K562 (cell line): ENCODE results near the gene OST4. TPM values are rescaled to one million over a fixed set of nuclear protein-coding genes. Genes with fewer than 3 reads are reported as not detected.

Experiments used
- CAMTA2 ChIP-seq: fragments of 250-450 bp; sonication (Bioruptor Pico); conservative IDR thresholded peaks from 2 replicates; pipeline ENCODE4 v1.5.1; 2022
- CBX3 ChIP-seq, 2 experiments: IDR thresholded peaks; 1 replicate in 1 of 2; 2 replicates in 1 of 2; pipeline ENCODE4 v1.6.1; 2012; ENCODE audit warnings: inconsistent platforms in 2 of 2, low read length in 2 of 2, borderline replicate concordance in 1 of 2, control low read depth in 1 of 2
- IRF2 ChIP-seq: sonication (generic); formaldehyde crosslinking; IDR thresholded peaks from 2 replicates; pipeline ENCODE4 v1.8.1; 2022; ENCODE audit warnings: mild to moderate bottlenecking, missing genetic modification reagents
- JUN ChIP-seq, 2 experiments: sonication (generic) in 1 of 2; formaldehyde crosslinking in 1 of 2; IDR thresholded peaks; 2 replicates each; pipeline versions ENCODE4 v1.6.1 to v1.8.0; 2012 to 2022; ENCODE audit warnings: borderline replicate concordance in 2 of 2, mild to moderate bottlenecking in 2 of 2, improper control_type of control experiment in 1 of 2, low read depth in 1 of 2, low read length in 1 of 2, missing genetic modification reagents in 1 of 2
- NFXL1 ChIP-seq: fragments of 450-650 bp; formaldehyde crosslinking; IDR thresholded peaks from 2 replicates; pipeline ENCODE4 v1.4.0; 2021; ENCODE audit warnings: mild to moderate bottlenecking
- RBM15 ChIP-seq: fragments of 200-400 bp; formaldehyde crosslinking; IDR thresholded peaks from 2 replicates; pipeline ENCODE4 v1.6.1; 2018; ENCODE audit warnings: mild to moderate bottlenecking, low read length, moderate library complexity; ENCODE audit not compliant: insufficient read depth
- SIN3A ChIP-seq, 2 experiments: fragments of 150-350 bp in 1 of 2; IDR thresholded peaks; 2 replicates each; pipeline ENCODE4 v1.6.1; 2011 to 2016; ENCODE audit warnings: borderline replicate concordance in 2 of 2, low read depth in 2 of 2, low read length in 2 of 2, mild to moderate bottlenecking in 2 of 2, moderate library complexity in 2 of 2; ENCODE audit not compliant: control insufficient read depth in 1 of 2
- SIN3B ChIP-seq: fragments of 450-650 bp; IDR thresholded peaks from 2 replicates; pipeline ENCODE4 v1.6.1; 2017; ENCODE audit warnings: low read depth, mild to moderate bottlenecking, moderate library complexity
- SMARCE1 ChIP-seq: fragments of 450-650 bp; IDR thresholded peaks from 2 replicates; pipeline ENCODE4 v1.7.1; 2016; ENCODE audit warnings: mild to moderate bottlenecking
- SP1 ChIP-seq: sonication (generic); formaldehyde crosslinking; IDR thresholded peaks from 2 replicates; pipeline ENCODE4 v1.8.1; 2022; ENCODE audit warnings: mild to moderate bottlenecking, missing genetic modification reagents
- ZNF140 ChIP-seq: fragments of 250-450 bp; sonication (Bioruptor Pico); IDR thresholded peaks from 2 replicates; pipeline ENCODE4 v1.8.0; 2021; ENCODE audit warnings: moderate library complexity, mild to moderate bottlenecking, inconsistent platforms
- polyA plus RNA-seq, 8 experiments: library from polyadenylated mRNA; depleted of rRNA in 4 of 8; stranded (reverse) in 5 of 8; unstranded in 3 of 8; fragments of >200 nt; fragmentation: Nextera tagmentation in 2 of 8; fragmentation: Illumina TruSeq in 1 of 8; extraction: Ambion mirVana in 2 of 8; extraction: Trizol in 1 of 8; gene quantifications; 2 replicates each; pipeline versions ENCODE4 v1.2.1 to v1.2.3, GENCODE V29; 2011 to 2014; ENCODE audit warnings: inconsistent platforms in 1 of 8, missing spikeins in 1 of 8
- total RNA-seq, 7 experiments: library from RNA; depleted of rRNA in 6 of 7; stranded (reverse); fragments of >200 nt in 6 of 7; fragmentation: Illumina TruSeq in 2 of 7; extraction: Trizol in 2 of 7; gene quantifications; 2 replicates each; pipeline versions ENCODE4 v1.2.1 to v1.2.3, GENCODE V29; 2011 to 2021; ENCODE audit warnings: low replicate concordance in 1 of 7
- TF ChIP-seq, protein P1 (sequence below), 3 experiments: fragments of 200-800 bp in 1 of 3; sonication (Bioruptor generic) in 1 of 3; sonication (generic) in 1 of 3; formaldehyde crosslinking in 1 of 3; IDR thresholded peaks; 2 replicates each; pipeline versions ENCODE4 v1.6.1 to v1.8.0; 2016 to 2022; ENCODE audit warnings: mild to moderate bottlenecking in 2 of 3, missing compliant biosample characterization in 2 of 3, missing genetic modification characterization in 2 of 3, missing genetic modification reagents in 1 of 3
- TF ChIP-seq, protein P2 (sequence below): fragments of 250-450 bp; sonication (Bioruptor Pico); IDR thresholded peaks from 2 replicates; pipeline ENCODE4 v1.8.0; 2021; ENCODE audit warnings: moderate library complexity, mild to moderate bottlenecking, inconsistent platforms
- TF ChIP-seq, protein P3 (sequence below): fragments of 450-650 bp; formaldehyde crosslinking; IDR thresholded peaks from 2 replicates; pipeline ENCODE4 v1.4.0; 2022; ENCODE audit warnings: missing genetic modification characterization
- TF ChIP-seq, protein P4 (sequence below): fragments of 250-450 bp; sonication (Bioruptor Pico); IDR thresholded peaks from 2 replicates; pipeline ENCODE4 v1.8.0; 2022; ENCODE audit warnings: moderate library complexity, mild to moderate bottlenecking, inconsistent platforms
- TF ChIP-seq, protein P5 (sequence below): sonication (generic); formaldehyde crosslinking; IDR thresholded peaks from 2 replicates; pipeline ENCODE4 v1.4.0; 2020; ENCODE audit warnings: mild to moderate bottlenecking, missing genetic modification reagents
- TF ChIP-seq, protein P6 (sequence below): fragments of 150-350 bp; conservative IDR thresholded peaks from 2 replicates; pipeline ENCODE4 v1.6.1; 2014; ENCODE audit warnings: low read length

Gene OST4
- total and polyA plus RNA-seq, 9 of the 15 experiments (the other 6 are each of a cell fraction or from before 2014, with no cell fraction given), result 186 to 1,155 (median 355) TPM

DNA sequence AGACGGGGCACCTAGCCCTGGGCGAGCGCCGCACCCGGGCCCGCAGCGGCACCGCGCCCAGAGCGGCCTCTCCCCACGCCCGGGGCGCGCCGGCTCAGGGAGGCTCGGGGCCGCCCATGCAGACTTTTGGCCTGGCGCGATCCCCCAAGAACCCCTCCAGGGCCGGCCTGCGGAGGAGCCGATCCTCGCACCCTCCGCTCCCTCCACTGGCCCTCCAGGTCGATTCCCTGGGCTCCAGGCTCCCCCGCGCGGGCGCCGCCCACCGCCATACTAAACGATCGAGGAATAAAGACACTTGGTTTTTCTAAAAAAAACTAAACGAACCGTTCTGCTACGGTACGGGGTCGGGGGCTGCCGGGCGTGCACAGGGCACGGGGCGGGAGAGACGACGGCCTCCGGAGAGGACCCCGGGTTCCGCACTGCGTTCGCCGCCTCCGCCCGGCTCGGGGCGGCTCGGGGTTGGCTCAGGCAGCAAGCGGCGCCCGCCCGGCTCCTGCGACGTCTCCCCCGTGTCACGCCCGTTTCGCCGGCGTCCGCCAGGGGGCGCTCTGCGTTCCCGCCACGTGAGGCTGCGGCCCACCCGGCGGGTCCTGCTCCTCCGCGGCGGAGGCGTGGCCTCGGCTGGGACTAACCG is 14.8 kb upstream of the OST4 start (continued):
- TF ChIP-seq NFXL1 (CRISPR knock-in tag), result no peak
- TF ChIP-seq IRF2, result no peak
- TF ChIP-seq SP1 (CRISPR knock-in tag), result peak; percentile 70; the same call in 1 of the 2 replicates
- no peak for TF ChIP-seq CAMTA2
- no peak for TF ChIP-seq SMARCE1
- peak in 1 of 2 experiments; percentile 79; a peak in 1 of 3 replicates for TF ChIP-seq CBX3 (IDR thresholded peaks at IDR 0.05; ENCODE audit: borderline replicate concordance in 1 of 2, low read length in 2 of 2)
- TF ChIP-seq, protein P1, sequence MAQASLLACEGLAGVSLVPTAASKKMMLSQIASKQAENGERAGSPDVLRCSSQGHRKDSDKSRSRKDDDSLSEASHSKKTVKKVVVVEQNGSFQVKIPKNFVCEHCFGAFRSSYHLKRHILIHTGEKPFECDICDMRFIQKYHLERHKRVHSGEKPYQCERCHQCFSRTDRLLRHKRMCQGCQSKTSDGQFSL (CRISPR knock-in tag; IDR thresholded peaks at IDR 0.05), result peak; percentile 30; the same call in 1 of the 2 replicates
- TF ChIP-seq, protein P1 (tag; IDR thresholded peaks at IDR 0.05), result no peak
- TF ChIP-seq, protein P2, sequence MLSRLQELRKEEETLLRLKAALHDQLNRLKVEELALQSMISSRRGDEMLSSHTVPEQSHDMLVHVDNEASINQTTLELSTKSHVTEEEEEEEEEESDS, result no peak
- TF ChIP-seq, protein P3, sequence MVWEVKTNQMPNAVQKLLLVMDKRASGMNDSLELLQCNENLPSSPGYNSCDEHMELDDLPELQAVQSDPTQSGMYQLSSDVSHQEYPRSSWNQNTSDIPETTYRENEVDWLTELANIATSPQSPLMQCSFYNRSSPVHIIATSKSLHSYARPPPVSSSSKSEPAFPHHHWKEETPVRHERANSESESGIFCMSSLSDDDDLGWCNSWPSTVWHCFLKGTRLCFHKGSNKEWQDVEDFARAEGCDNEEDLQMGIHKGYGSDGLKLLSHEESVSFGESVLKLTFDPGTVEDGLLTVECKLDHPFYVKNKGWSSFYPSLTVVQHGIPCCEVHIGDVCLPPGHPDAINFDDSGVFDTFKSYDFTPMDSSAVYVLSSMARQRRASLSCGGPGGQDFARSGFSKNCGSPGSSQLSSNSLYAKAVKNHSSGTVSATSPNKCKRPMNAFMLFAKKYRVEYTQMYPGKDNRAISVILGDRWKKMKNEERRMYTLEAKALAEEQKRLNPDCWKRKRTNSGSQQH (CRISPR knock-in tag), result no peak
- no peak; the same call in 1 of the 2 replicates for TF ChIP-seq JUN (IDR thresholded peaks at IDR 0.05; ENCODE audit: borderline replicate concordance, low read depth, low read length)
- no peak for TF ChIP-seq JUN (CRISPR knock-in tag; IDR thresholded peaks at IDR 0.05; ENCODE audit: borderline replicate concordance)
- TF ChIP-seq, protein P4, sequence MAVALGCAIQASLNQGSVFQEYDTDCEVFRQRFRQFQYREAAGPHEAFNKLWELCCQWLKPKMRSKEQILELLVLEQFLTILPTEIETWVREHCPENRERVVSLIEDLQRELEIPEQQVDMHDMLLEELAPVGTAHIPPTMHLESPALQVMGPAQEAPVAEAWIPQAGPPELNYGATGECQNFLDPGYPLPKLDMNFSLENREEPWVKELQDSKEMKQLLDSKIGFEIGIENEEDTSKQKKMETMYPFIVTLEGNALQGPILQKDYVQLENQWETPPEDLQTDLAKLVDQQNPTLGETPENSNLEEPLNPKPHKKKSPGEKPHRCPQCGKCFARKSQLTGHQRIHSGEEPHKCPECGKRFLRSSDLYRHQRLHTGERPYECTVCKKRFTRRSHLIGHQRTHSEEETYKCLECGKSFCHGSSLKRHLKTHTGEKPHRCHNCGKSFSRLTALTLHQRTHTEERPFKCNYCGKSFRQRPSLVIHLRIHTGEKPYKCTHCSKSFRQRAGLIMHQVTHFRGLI (CRISPR knock-in tag), result no peak
- TF ChIP-seq, protein P5, sequence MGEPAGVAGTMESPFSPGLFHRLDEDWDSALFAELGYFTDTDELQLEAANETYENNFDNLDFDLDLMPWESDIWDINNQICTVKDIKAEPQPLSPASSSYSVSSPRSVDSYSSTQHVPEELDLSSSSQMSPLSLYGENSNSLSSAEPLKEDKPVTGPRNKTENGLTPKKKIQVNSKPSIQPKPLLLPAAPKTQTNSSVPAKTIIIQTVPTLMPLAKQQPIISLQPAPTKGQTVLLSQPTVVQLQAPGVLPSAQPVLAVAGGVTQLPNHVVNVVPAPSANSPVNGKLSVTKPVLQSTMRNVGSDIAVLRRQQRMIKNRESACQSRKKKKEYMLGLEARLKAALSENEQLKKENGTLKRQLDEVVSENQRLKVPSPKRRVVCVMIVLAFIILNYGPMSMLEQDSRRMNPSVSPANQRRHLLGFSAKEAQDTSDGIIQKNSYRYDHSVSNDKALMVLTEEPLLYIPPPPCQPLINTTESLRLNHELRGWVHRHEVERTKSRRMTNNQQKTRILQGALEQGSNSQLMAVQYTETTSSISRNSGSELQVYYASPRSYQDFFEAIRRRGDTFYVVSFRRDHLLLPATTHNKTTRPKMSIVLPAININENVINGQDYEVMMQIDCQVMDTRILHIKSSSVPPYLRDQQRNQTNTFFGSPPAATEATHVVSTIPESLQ (CRISPR knock-in tag), result no peak
- TF ChIP-seq ZNF140 (CRISPR knock-in tag), result no peak
- no peak for TF ChIP-seq RBM15
- peak in 1 of 2 experiments; percentile 72; a peak in 2 of 4 replicates for TF ChIP-seq SIN3A (IDR thresholded peaks at IDR 0.05; ENCODE audit: borderline replicate concordance in 2 of 2, control insufficient read depth in 1 of 2, low read depth in 2 of 2, low read length in 2 of 2)
- TF ChIP-seq, protein P6, sequence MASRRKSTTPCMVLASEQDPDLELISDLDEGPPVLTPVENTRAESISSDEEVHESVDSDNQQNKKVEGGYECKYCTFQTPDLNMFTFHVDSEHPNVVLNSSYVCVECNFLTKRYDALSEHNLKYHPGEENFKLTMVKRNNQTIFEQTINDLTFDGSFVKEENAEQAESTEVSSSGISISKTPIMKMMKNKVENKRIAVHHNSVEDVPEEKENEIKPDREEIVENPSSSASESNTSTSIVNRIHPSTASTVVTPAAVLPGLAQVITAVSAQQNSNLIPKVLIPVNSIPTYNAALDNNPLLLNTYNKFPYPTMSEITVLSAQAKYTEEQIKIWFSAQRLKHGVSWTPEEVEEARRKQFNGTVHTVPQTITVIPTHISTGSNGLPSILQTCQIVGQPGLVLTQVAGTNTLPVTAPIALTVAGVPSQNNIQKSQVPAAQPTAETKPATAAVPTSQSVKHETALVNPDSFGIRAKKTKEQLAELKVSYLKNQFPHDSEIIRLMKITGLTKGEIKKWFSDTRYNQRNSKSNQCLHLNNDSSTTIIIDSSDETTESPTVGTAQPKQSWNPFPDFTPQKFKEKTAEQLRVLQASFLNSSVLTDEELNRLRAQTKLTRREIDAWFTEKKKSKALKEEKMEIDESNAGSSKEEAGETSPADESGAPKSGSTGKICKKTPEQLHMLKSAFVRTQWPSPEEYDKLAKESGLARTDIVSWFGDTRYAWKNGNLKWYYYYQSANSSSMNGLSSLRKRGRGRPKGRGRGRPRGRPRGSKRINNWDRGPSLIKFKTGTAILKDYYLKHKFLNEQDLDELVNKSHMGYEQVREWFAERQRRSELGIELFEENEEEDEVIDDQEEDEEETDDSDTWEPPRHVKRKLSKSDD, result 0 out of 2 replicates have a peak, but pooled peaks have one; percentile 32
- peak; percentile 27; the same call in 1 of the 2 replicates for TF ChIP-seq SIN3B
